Caco-2 (cell line): Measurements from ENCODE around the gene SLC25A26. TPM values are rescaled to one million over a fixed set of nuclear protein-coding genes. Genes with fewer than 3 reads are reported as not detected.

ENCODE experiments used
- BruUV-seq: library from RNA; stranded (reverse); fragments of 400-500 nt; replicated peaks from 2 replicates; lab custom pipeline; 2021; lab: Mats Ljungman, UMichigan
- CTCF ChIA-PET: fragments of 300-600 bp; sonication (Branson Sonifier 250); formaldehyde crosslinking; loops from one replicate; lab custom pipeline; 2022; ENCODE audit warnings: antibody characterized with exemption; lab: Charles Lee
- POLR2A ChIA-PET: fragments of 300-600 bp; sonication (Branson Sonifier 250); formaldehyde crosslinking; loops from one replicate; lab custom pipeline; 2022; ENCODE audit warnings: antibody characterized with exemption; lab: Charles Lee
- DNase-seq, 2 experiments: peaks; one replicate each; pipeline versions ENCODE4 v3.0.0 to v3.0.0-alpha.2; 2020 to 2022
- H3K27me3 ChIP-seq: replicated peaks from 2 replicates; pipeline ENCODE4 v1.6.0; 2011; ENCODE audit warnings: low read length; ENCODE audit not compliant: control insufficient read depth, insufficient read depth
- H3K36me3 ChIP-seq: 2 replicates; pipeline ENCODE4 v1.5.1; 2011; ENCODE audit warnings: low read length; ENCODE audit not compliant: control insufficient read depth, insufficient read depth
- H3K4me1 ChIP-seq: fragments of 250-450 bp; sonication (Bioruptor Pico); 2 replicates; pipeline ENCODE4 v1.5.1; 2020; ENCODE audit warnings: mild to moderate bottlenecking
- H3K4me3 ChIP-seq: 2 replicates; pipeline ENCODE4 v1.5.1; 2011; ENCODE audit warnings: low read depth, mild to moderate bottlenecking, control low read depth, low read length
- H3K9me3 ChIP-seq: fragments of 250-450 bp; sonication (Bioruptor Pico); 2 replicates; pipeline ENCODE4 v1.5.1; 2020; ENCODE audit warnings: mild to moderate bottlenecking, moderate library complexity
- H3K27ac Mint-ChIP-seq: one replicate; pipeline ENCODE4 v1.8.0; 2022; ENCODE audit warnings: mixed read lengths; ENCODE audit not compliant: unreplicated experiment
- H3K27me3 Mint-ChIP-seq: one replicate; pipeline ENCODE4 v1.8.0; 2022; ENCODE audit warnings: mixed read lengths; ENCODE audit not compliant: insufficient read depth, unreplicated experiment
- H3K36me3 Mint-ChIP-seq: one replicate; pipeline ENCODE4 v1.8.0; 2022; ENCODE audit warnings: mild to moderate bottlenecking, mixed read lengths; ENCODE audit not compliant: insufficient read depth, unreplicated experiment
- H3K4me1 Mint-ChIP-seq: one replicate; pipeline ENCODE4 v1.8.0; 2022; ENCODE audit warnings: low read depth, mixed read lengths; ENCODE audit not compliant: unreplicated experiment
- H3K4me3 Mint-ChIP-seq: one replicate; pipeline ENCODE4 v1.8.0; 2022; ENCODE audit warnings: mild to moderate bottlenecking, moderate library complexity, mixed read lengths; ENCODE audit not compliant: unreplicated experiment
- H3K9me3 Mint-ChIP-seq: one replicate; pipeline ENCODE4 v1.8.0; 2022; ENCODE audit warnings: mixed read lengths; ENCODE audit not compliant: unreplicated experiment
- intact Hi-C: fragments of 100-400 bp; cut with micrococcal nuclease; formaldehyde crosslinking; loops from one replicate; pipeline ENCODE4 v1.10.0; 2022; ENCODE audit not compliant: unreplicated experiment
- total RNA-seq: library from RNA; stranded (reverse); gene quantifications from 2 replicates; pipeline ENCODE4 v1.2.3, GENCODE V29; 2022
- TF ChIP-seq, protein P1 (sequence below), 2 experiments: fragments of 200-600 bp in 1 of 2; IDR thresholded peaks; 1 replicate in 1 of 2; 2 replicates in 1 of 2; pipeline versions ENCODE4 v1.5.1 to v1.8.0; 2011 to 2022; ENCODE audit warnings: antibody characterized with exemption in 1 of 2, control low read depth in 1 of 2, inconsistent platforms in 1 of 2, low read depth in 1 of 2, low read length in 1 of 2, mild to moderate bottlenecking in 1 of 2, moderate library complexity in 1 of 2; ENCODE audit not compliant: insufficient read depth in 1 of 2, severe bottlenecking in 1 of 2, unreplicated experiment in 1 of 2

Gene SLC25A26
- total RNA-seq, 1 experiment from 2014 or later, result 25.4 TPM

DNA sequence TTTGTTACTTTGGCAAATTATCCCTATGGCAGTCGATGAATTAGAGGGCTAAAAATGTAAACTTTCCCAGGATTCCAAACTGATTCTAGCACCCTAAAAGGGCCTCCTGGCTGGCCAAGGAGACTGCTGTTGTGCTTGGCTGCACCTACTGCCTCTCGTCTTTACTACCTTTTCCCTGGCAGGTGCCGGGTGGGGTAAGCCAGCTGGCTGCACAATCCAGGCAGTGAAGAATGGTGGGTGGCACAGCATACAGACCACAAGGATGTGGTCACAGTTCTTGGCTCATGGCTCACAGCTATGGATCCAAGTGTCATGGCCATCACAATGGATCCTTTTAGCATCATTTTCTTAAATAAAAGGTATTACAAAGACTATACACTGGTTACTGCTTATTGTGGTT lies 20.7 kb upstream of the SLC25A26 start:
- CTCF ChIA-PET, result no interaction called here
- Mint-ChIP-seq H3K27ac (no peak overlapping the region), H3K4me3 (no peak overlapping the region), H3K4me1 (no peaks in the 10 kb centered on the region), H3K27me3 (no peaks in the 10 kb centered on the region), H3K9me3 (no peaks in the 10 kb centered on the region), H3K36me3 (no peaks in the 10 kb centered on the region)
- TF ChIP-seq, protein P1, sequence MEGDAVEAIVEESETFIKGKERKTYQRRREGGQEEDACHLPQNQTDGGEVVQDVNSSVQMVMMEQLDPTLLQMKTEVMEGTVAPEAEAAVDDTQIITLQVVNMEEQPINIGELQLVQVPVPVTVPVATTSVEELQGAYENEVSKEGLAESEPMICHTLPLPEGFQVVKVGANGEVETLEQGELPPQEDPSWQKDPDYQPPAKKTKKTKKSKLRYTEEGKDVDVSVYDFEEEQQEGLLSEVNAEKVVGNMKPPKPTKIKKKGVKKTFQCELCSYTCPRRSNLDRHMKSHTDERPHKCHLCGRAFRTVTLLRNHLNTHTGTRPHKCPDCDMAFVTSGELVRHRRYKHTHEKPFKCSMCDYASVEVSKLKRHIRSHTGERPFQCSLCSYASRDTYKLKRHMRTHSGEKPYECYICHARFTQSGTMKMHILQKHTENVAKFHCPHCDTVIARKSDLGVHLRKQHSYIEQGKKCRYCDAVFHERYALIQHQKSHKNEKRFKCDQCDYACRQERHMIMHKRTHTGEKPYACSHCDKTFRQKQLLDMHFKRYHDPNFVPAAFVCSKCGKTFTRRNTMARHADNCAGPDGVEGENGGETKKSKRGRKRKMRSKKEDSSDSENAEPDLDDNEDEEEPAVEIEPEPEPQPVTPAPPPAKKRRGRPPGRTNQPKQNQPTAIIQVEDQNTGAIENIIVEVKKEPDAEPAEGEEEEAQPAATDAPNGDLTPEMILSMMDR (IDR thresholded peaks at IDR 0.05; ENCODE audit: insufficient read depth in 1 of 2, low read depth in 1 of 2, low read length in 1 of 2, severe bottlenecking in 1 of 2, unreplicated experiment in 1 of 2), result no peak
- intact Hi-C loops, result no loop called here
- Histone ChIP-seq H3K9me3 (no peaks in the 10 kb centered on the region), H3K36me3 (no peaks in the 10 kb centered on the region), H3K27me3 (no peaks in the 10 kb centered on the region), H3K4me1 (no peaks in the 10 kb centered on the region), H3K4me3 (no peak overlapping the region)
- no TSS peak for BruUV-seq
- no peak for DNase-seq
- POLR2A ChIA-PET, result no interaction called here

DNA sequence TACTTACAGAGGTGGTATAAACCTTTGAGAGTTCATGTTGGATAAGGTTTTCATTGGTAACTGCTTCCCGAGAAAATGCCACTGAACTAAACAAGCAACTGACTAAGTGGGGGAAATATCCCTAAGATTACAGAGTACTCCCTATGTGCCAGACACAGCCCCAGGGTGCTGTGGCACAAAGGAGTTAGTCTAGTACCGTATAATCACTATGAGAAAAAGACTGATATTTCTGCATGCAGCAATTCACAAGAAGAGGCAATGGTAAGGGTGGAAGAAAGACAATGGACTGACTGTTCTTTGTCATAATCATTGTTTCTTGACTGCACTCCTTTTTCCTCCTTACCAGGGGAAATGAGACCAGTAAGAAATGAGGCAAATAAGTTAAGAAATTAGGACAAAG lies 20.0 kb upstream of the SLC25A26 start:
- no peaks in the 10 kb centered on the region for H3K9me3 ChIP-seq
- H3K4me1 Mint-ChIP-seq, result no peaks in the 10 kb centered on the region
- no peak for DNase-seq
- intact Hi-C loops, result no loop called here
- no peaks in the 10 kb centered on the region for H3K27me3 ChIP-seq
- peaks cover 3% of the 10 kb centered on the region for H3K27me3 Mint-ChIP-seq
- no peaks in the 10 kb centered on the region for H3K4me1 ChIP-seq
- no peak overlapping the region for H3K4me3 Mint-ChIP-seq
- H3K4me3 ChIP-seq, result no peak overlapping the region
- BruUV-seq, result no TSS peak
- no peak overlapping the region for H3K27ac Mint-ChIP-seq
- ChIA-PET POLR2A (no interaction called here), CTCF (no interaction called here)
- no peaks in the 10 kb centered on the region for H3K36me3 Mint-ChIP-seq
- no peaks in the 10 kb centered on the region for H3K9me3 Mint-ChIP-seq
- TF ChIP-seq, protein P1 (IDR thresholded peaks at IDR 0.05; ENCODE audit: insufficient read depth in 1 of 2, low read depth in 1 of 2, low read length in 1 of 2, severe bottlenecking in 1 of 2, unreplicated experiment in 1 of 2), result no peak
- no peaks in the 10 kb centered on the region for H3K36me3 ChIP-seq

DNA sequence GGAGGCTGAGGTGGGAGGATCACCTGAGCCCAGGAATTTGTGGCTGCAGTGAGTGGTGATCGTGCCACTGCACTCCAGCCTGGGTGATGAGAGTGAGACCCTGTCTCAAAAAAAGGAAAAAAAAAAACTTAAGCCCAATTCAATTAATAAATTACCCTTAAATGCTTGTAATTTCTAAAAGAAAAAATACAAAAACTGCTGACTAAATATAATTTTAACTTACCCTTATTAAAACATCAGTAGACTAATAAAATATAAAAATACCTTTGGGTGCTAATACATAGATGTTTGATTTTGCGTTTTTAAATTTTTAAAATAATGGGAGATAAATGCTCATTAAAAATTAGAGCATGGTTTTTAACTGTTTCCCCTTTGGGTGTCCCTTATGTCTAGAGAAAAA lies 17.5 kb upstream of the SLC25A26 start:
- ChIA-PET POLR2A (no interaction called here), CTCF (no interaction called here)
- Histone ChIP-seq H3K4me3 (no peak overlapping the region), H3K36me3 (no peaks in the 10 kb centered on the region), H3K4me1 (no peaks in the 10 kb centered on the region; the same call in 1 of the 2 replicates), H3K27me3 (no peaks in the 10 kb centered on the region), H3K9me3 (no peaks in the 10 kb centered on the region)
- Mint-ChIP-seq H3K27me3 (peaks cover 3% of the 10 kb centered on the region), H3K27ac (no peak overlapping the region), H3K4me1 (no peaks in the 10 kb centered on the region), H3K4me3 (no peak overlapping the region), H3K36me3 (no peaks in the 10 kb centered on the region), H3K9me3 (no peaks in the 10 kb centered on the region)
- intact Hi-C loops, result no loop called here
- TF ChIP-seq, protein P1 (IDR thresholded peaks at IDR 0.05; ENCODE audit: insufficient read depth in 1 of 2, low read depth in 1 of 2, low read length in 1 of 2, severe bottlenecking in 1 of 2, unreplicated experiment in 1 of 2), result no peak
- no TSS peak for BruUV-seq
- DNase-seq, result no peak
